ENCODE data around the gene SLC22A3. TPM values are rescaled to one million over a fixed set of nuclear protein-coding genes. Genes with fewer than 3 reads are reported as not detected.

The SLC22A3 gene
- total RNA-seq, 6 experiments from 2014 or later, result 16.3 to 49.3 (median 32.0) TPM

DNA sequence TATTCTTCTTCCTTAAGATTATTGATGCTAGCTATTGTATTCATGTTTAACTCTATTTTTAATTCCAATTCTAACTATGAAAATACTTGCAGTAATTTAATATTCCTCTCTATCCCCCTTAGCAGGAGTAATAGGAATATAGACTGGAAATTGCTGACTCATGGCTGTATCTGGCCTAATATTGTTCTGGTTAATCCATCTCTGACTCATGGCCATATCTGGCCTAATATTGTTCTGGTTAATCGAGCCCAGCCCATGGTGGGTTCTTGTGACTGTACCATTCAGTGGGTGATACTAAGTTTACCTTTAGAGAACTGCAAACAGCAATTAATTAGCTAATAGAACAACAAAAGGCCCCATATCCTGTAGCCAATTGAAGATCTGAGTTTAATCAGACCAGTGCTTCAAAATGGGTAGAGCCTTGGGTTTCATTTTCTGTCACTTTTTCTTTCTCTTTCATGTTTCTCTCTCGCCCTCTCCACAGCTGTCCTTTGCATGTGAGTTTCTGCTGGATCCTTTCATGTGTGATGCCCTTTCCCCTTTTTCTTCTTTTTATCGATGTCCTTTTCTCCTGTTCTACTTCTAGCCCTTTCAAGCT, 50.6 kb downstream of the SLC22A3 start:
- no peaks in the 10 kb centered on the region for H3K9me3 ChIP-seq
- H3K27me3 ChIP-seq, result no peaks in the 10 kb centered on the region
- no peak for DNase-seq
- 86% methylated on average over 3 of the region's 3 CpGs for WGBS (ENCODE audit: insufficient coverage, low coverage, low lambda C conversion rate, missing lambda C conversion rate)
- peaks cover 0 to 22% (median 7%) of the 10 kb centered on the region in 4 donors for H3K4me1 ChIP-seq
- no peak overlapping the region for H3K27ac ChIP-seq
- no peak for ATAC-seq
- intact Hi-C loops (cut with DNase I), result no loop called here
- H3K36me3 ChIP-seq, result no peaks in the 10 kb centered on the region
- TF ChIP-seq, protein P1, sequence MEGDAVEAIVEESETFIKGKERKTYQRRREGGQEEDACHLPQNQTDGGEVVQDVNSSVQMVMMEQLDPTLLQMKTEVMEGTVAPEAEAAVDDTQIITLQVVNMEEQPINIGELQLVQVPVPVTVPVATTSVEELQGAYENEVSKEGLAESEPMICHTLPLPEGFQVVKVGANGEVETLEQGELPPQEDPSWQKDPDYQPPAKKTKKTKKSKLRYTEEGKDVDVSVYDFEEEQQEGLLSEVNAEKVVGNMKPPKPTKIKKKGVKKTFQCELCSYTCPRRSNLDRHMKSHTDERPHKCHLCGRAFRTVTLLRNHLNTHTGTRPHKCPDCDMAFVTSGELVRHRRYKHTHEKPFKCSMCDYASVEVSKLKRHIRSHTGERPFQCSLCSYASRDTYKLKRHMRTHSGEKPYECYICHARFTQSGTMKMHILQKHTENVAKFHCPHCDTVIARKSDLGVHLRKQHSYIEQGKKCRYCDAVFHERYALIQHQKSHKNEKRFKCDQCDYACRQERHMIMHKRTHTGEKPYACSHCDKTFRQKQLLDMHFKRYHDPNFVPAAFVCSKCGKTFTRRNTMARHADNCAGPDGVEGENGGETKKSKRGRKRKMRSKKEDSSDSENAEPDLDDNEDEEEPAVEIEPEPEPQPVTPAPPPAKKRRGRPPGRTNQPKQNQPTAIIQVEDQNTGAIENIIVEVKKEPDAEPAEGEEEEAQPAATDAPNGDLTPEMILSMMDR (IDR thresholded peaks at IDR 0.05), result no peak
- no peak for TF ChIP-seq POLR2A (IDR thresholded peaks at IDR 0.05)
- no peak overlapping the region for H3K4me3 ChIP-seq

DNA sequence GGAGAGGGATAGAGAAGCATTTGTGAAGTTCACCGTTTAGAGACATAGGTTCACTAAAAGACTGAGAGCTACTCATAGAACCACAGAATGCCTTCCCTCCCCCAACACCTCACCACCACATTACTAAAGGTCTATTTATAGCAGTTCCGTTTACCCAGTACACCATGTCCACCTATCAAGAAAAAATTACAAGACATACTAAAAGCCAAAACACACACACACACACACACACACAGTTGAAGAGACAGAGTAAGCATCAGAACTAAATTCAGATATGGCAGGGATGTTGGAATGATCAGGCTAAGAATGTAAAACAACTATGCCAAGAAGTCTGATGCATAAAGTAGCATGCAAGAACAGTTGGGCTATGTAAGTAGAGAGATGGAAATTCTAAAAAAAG, 52.3 kb downstream of the SLC22A3 start:
- Histone ChIP-seq H3K4me1 (peaks cover 0 to 5% (median 0%) of the 10 kb centered on the region in 4 donors), H3K9me3 (no peaks in the 10 kb centered on the region), H3K27ac (no peak overlapping the region), H3K27me3 (no peaks in the 10 kb centered on the region), H3K36me3 (peaks cover 0 to 4% (median 0%) of the 10 kb centered on the region in 4 donors), H3K4me3 (no peak overlapping the region)
- 64% methylated on average over 2 of the region's 2 CpGs for WGBS (ENCODE audit: insufficient coverage, low coverage, low lambda C conversion rate, missing lambda C conversion rate)
- ATAC-seq, result peak in 1 of 4 donors; percentile 48
- no peak for DNase-seq
- intact Hi-C loops (cut with DNase I), result no loop called here
- TF ChIP-seq, protein P1 (IDR thresholded peaks at IDR 0.05), result no peak
- no peak for TF ChIP-seq POLR2A (IDR thresholded peaks at IDR 0.05)

DNA sequence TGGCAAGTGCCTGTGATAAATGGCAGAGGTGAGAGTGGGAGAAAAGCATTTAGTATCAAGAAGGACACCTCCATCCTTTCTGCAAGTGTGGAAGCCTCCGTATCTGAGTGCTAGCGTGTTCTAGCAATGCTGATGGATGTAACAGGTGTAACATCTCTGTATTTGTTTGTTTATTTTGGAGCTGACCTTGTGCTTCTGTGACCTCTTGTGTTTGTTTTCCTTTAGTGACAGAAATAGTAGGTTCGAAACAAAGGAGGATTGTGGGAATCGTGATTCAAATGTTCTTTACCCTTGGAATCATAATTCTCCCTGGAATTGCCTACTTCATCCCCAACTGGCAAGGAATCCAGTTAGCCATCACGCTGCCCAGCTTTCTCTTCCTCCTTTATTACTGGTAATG, 60.4 kb downstream of the SLC22A3 start:
- Histone ChIP-seq H3K4me1 (peaks cover 0 to 4% (median 0%) of the 10 kb centered on the region in 4 donors), H3K27me3 (no peaks in the 10 kb centered on the region), H3K9me3 (no peaks in the 10 kb centered on the region), H3K36me3 (peaks cover 0 to 8% (median under 1%) of the 10 kb centered on the region in 4 donors), H3K27ac (no peak overlapping the region), H3K4me3 (no peak overlapping the region)
- 45% methylated on average over 5 of the region's 5 CpGs for WGBS (ENCODE audit: insufficient coverage, low coverage, low lambda C conversion rate, missing lambda C conversion rate)
- TF ChIP-seq, protein P1 (IDR thresholded peaks at IDR 0.05), result no peak
- no peak for TF ChIP-seq POLR2A (IDR thresholded peaks at IDR 0.05)
- intact Hi-C loops (cut with DNase I), result no loop called here
- peak; percentile 61 to 82 (median 72) for ATAC-seq
- no peak for DNase-seq

DNA sequence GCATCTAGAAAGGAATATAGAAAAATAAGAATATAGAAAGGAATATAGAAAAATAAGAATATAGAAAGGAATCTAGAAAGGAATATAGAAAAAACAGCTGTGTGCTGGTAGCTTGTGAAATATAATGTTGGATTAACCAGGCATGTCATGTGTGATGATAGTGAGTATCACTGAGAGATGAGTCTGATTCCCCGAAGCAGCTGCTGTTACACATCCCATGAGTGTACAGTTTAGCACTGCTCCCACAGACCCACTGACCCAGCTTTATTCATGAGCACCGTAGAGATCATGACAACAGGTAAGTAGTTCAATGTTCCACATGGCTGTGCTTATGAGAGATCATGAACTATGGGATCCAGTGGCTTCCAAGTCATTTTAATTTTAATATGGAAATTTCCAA, 64.8 kb downstream of the SLC22A3 start:
- Histone ChIP-seq H3K4me3 (no peak overlapping the region), H3K9me3 (no peaks in the 10 kb centered on the region), H3K36me3 (peaks cover 0 to 4% (median under 1%) of the 10 kb centered on the region in 4 donors), H3K4me1 (peaks cover 0 to 4% (median 0%) of the 10 kb centered on the region in 4 donors), H3K27ac (no peak overlapping the region), H3K27me3 (no peaks in the 10 kb centered on the region)
- ATAC-seq, result no peak
- 83% methylated on average over 2 of the region's 2 CpGs for WGBS (ENCODE audit: insufficient coverage, low coverage, low lambda C conversion rate, missing lambda C conversion rate)
- no peak for DNase-seq
- intact Hi-C loops (cut with DNase I), result no loop called here
- no peak for TF ChIP-seq POLR2A (IDR thresholded peaks at IDR 0.05)
- TF ChIP-seq, protein P1 (IDR thresholded peaks at IDR 0.05), result no peak
